ENCODE results near the gene GEMIN4.

GRCh38 chr17:778096-778495 lies 26.0 kb upstream of the GEMIN4 start:
- TF ChIP-seq CTCF (conservative IDR thresholded peaks at IDR 0.05), result no peak
- TF ChIP-seq EZH2 (IDR thresholded peaks at IDR 0.05; ENCODE audit: low read depth), result no peak
